ENCODE measurements around the gene TARBP1.
A peak's percentile ranks its signal among the peaks of the same experiment; 100 is the strongest.
"Not testable (repeated sequence)": the region's sequence is repeated elsewhere in the genome, so short reads cannot be mapped to it uniquely, and the experiment has no call there.

Gene TARBP1

GRCh38 chr1:234504969-234505768 is 26.2 kb upstream of the TARBP1 start:
- DNase-seq (ENCODE audit: low read depth in 2 of 3, low spot score in 2 of 3): no peak

GRCh38 chr1:234504251-234504650 is 25.3 kb upstream of the TARBP1 start:
- DNase-seq (ENCODE audit: low read depth in 2 of 3, low spot score in 2 of 3): not testable (repeated sequence)

GRCh38 chr1:234503193-234504050 is 24.4 kb upstream of the TARBP1 start:
- DNase-seq (ENCODE audit: low read depth in 2 of 3, low spot score in 2 of 3): no peak

GRCh38 chr1:234502785-234503184 is 23.8 kb upstream of the TARBP1 start:
- DNase-seq (ENCODE audit: low read depth in 2 of 3, low spot score in 2 of 3): no peak

GRCh38 chr1:234500269-234500668 is 21.3 kb upstream of the TARBP1 start:
- no peak for DNase-seq (ENCODE audit: low read depth in 2 of 3, low spot score in 2 of 3)

GRCh38 chr1:234499943-234500245 is 20.9 kb upstream of the TARBP1 start:
- DNase-seq (ENCODE audit: low read depth in 2 of 3, low spot score in 2 of 3): no peak

GRCh38 chr1:234499119-234499942 is 20.4 kb upstream of the TARBP1 start:
- peak; percentile 62 to 82 (median 72) for DNase-seq (ENCODE audit: low read depth in 2 of 3, low spot score in 2 of 3)

- DNase-seq (ENCODE audit: low read depth in 2 of 3, low spot score in 2 of 3): no peak
These were observed 19.6 kb upstream of the TARBP1 start for GRCh38 chr1:234498448-234499118.

- DNase-seq (ENCODE audit: low read depth in 2 of 3, low spot score in 2 of 3): no peak
These were observed 18.6 kb upstream of the TARBP1 start for GRCh38 chr1:234497589-234497988.

GRCh38 chr1:234495231-234495990 is 16.4 kb upstream of the TARBP1 start:
- DNase-seq (ENCODE audit: low read depth in 2 of 3, low spot score in 2 of 3): no peak

GRCh38 chr1:234494049-234494448 is 15.1 kb upstream of the TARBP1 start:
- DNase-seq (ENCODE audit: low read depth in 2 of 3, low spot score in 2 of 3): no peak

GRCh38 chr1:234490793-234491479 is 12.0 kb upstream of the TARBP1 start:
- DNase-seq (ENCODE audit: low read depth in 2 of 3, low spot score in 2 of 3): no peak

- DNase-seq (ENCODE audit: low read depth in 2 of 3, low spot score in 2 of 3): no peak
These were observed 10.7 kb upstream of the TARBP1 start for GRCh38 chr1:234489698-234490077.

GRCh38 chr1:234489007-234489697 is 10.2 kb upstream of the TARBP1 start:
- DNase-seq (ENCODE audit: low read depth in 2 of 3, low spot score in 2 of 3): no peak

- no peak for DNase-seq (ENCODE audit: low read depth in 2 of 3, low spot score in 2 of 3)
These were observed 9.4 kb upstream of the TARBP1 start for GRCh38 chr1:234488054-234489006.

GRCh38 chr1:234486858-234487840 is 8.2 kb upstream of the TARBP1 start:
- DNase-seq (ENCODE audit: low read depth in 2 of 3, low spot score in 2 of 3): no peak
